ENCODE results near the gene TTC17.
"Not testable (repeated sequence)": the region's sequence is repeated elsewhere in the genome, so short reads cannot be mapped to it uniquely, and the experiment has no call there.

Gene TTC17

GRCh38 chr11:43358801-43359421 is at the start of gene TTC17:
TTC17 (plus strand) TSS chr11:43358920; CDS start chr11:43358955, 35 bp downstream.
- TF ChIP-seq POLR2A (IDR thresholded peaks at IDR 0.05; ENCODE audit: low read length) (peak; percentile 96), GATA1 (IDR thresholded peaks at IDR 0.05; ENCODE audit: low read depth, low read length) (no peak)
- peak; percentile 95 to 96 for DNase-seq

- peak; percentile 96 to 97 for DNase-seq
- TF ChIP-seq POLR2A (IDR thresholded peaks at IDR 0.05; ENCODE audit: low read length) (peak; percentile 85), GATA1 (IDR thresholded peaks at IDR 0.05; ENCODE audit: low read depth, low read length) (no peak)
Observed at GRCh38 chr11:43311791-43312607, 46.7 kb upstream of the TTC17 start, which contains the start of gene API5. API5 (plus strand) TSS chr11:43311996; CDS start chr11:43312128, 132 bp downstream.

GRCh38 chr11:43315966-43316365 is 42.8 kb upstream of the TTC17 start:
- TF ChIP-seq GATA1 (IDR thresholded peaks at IDR 0.05; ENCODE audit: low read depth, low read length) (no peak), POLR2A (IDR thresholded peaks at IDR 0.05; ENCODE audit: low read length) (no peak)

GRCh38 chr11:43316451-43316850 is 42.3 kb upstream of the TTC17 start:
- peak in 1 of 2 experiments; percentile 11 for DNase-seq
- TF ChIP-seq POLR2A (IDR thresholded peaks at IDR 0.05; ENCODE audit: low read length) (no peak), GATA1 (IDR thresholded peaks at IDR 0.05; ENCODE audit: low read depth, low read length) (no peak)

More at GRCh38 chr11:43315966-43316365, 42.8 kb upstream of the TTC17 start:
- DNase-seq = no peak

GRCh38 chr11:43327987-43328386 is 30.7 kb upstream of the TTC17 start:
- peak; percentile 95 to 96 for DNase-seq
- TF ChIP-seq GATA1 (IDR thresholded peaks at IDR 0.05; ENCODE audit: low read depth, low read length) (no peak), POLR2A (IDR thresholded peaks at IDR 0.05; ENCODE audit: low read length) (no peak)

GRCh38 chr11:43328482-43328881 is 30.2 kb upstream of the TTC17 start:
- DNase-seq = no peak
- TF ChIP-seq GATA1 (IDR thresholded peaks at IDR 0.05; ENCODE audit: low read depth, low read length) (no peak), POLR2A (IDR thresholded peaks at IDR 0.05; ENCODE audit: low read length) (no peak)

GRCh38 chr11:43341159-43341558 is 17.6 kb upstream of the TTC17 start:
- TF ChIP-seq GATA1 (IDR thresholded peaks at IDR 0.05; ENCODE audit: low read depth, low read length) (no peak), POLR2A (IDR thresholded peaks at IDR 0.05; ENCODE audit: low read length) (no peak)
- DNase-seq = no peak

GRCh38 chr11:43351426-43351825 is 7.3 kb upstream of the TTC17 start:
- not testable (repeated sequence) for DNase-seq

- no peak for DNase-seq
- no peak for TF ChIP-seq POLR2A (IDR thresholded peaks at IDR 0.05; ENCODE audit: low read length)
- no peak for TF ChIP-seq GATA1 (IDR thresholded peaks at IDR 0.05; ENCODE audit: low read depth, low read length)
Observed at GRCh38 chr11:43354311-43354710, 4.4 kb upstream of the TTC17 start.

GRCh38 chr11:43356336-43356735 is 2.4 kb upstream of the TTC17 start:
- TF ChIP-seq POLR2A (IDR thresholded peaks at IDR 0.05; ENCODE audit: low read length) = no peak
- TF ChIP-seq GATA1 (IDR thresholded peaks at IDR 0.05; ENCODE audit: low read depth, low read length) = no peak
- DNase-seq = peak; percentile 12 to 50

- TF ChIP-seq GATA1 (IDR thresholded peaks at IDR 0.05; ENCODE audit: low read depth, low read length) (no peak), POLR2A (IDR thresholded peaks at IDR 0.05; ENCODE audit: low read length) (no peak)
- DNase-seq = peak in 1 of 2 experiments; percentile 46
Observed at GRCh38 chr11:43358279-43358800, 380 bp upstream of the TTC17 start.

- peak; percentile 68 to 81 for DNase-seq
- TF ChIP-seq POLR2A (IDR thresholded peaks at IDR 0.05; ENCODE audit: low read length) (no peak), GATA1 (IDR thresholded peaks at IDR 0.05; ENCODE audit: low read depth, low read length) (no peak)
Observed at GRCh38 chr11:43359422-43359818, 700 bp downstream of the TTC17 start.

GRCh38 chr11:43360361-43361032 is 1.8 kb downstream of the TTC17 start:
- DNase-seq = peak; percentile 55 to 75
- TF ChIP-seq POLR2A (IDR thresholded peaks at IDR 0.05; ENCODE audit: low read length) = no peak
- TF ChIP-seq GATA1 (IDR thresholded peaks at IDR 0.05; ENCODE audit: low read depth, low read length) = no peak

- TF ChIP-seq GATA1 (IDR thresholded peaks at IDR 0.05; ENCODE audit: low read depth, low read length) (no peak), POLR2A (IDR thresholded peaks at IDR 0.05; ENCODE audit: low read length) (no peak)
- peak; percentile 84 to 90 for DNase-seq
Observed at GRCh38 chr11:43366677-43367076, 8.0 kb downstream of the TTC17 start.

Data from erythroblast (primary cell).